Naive thymus-derived CD4-positive, alpha-beta T cell (primary cell): ENCODE results near the gene ITPR1. TPM values are rescaled to one million over a fixed set of nuclear protein-coding genes. Genes with fewer than 3 reads are reported as not detected.

Source experiments
- ATAC-seq: fragments of 150-1000 bp; cut with Tn5 transposase; 2 replicates; pipeline ENCODE4 v1.10.0; 2021; ENCODE audit warnings: mild to moderate bottlenecking, moderate library complexity
- CTCF ChIA-PET: fragments of 350-600 bp; sonication (Branson Sonifier 250); formaldehyde crosslinking; loops from one replicate; lab custom pipeline; 2021; ENCODE audit warnings: antibody characterized with exemption; lab: Charles Lee
- POLR2A ChIA-PET: fragments of 350-600 bp; sonication (Branson Sonifier 250); formaldehyde crosslinking; loops from one replicate; lab custom pipeline; 2021; ENCODE audit warnings: antibody characterized with exemption, inconsistent platforms; lab: Charles Lee
- DNase-seq, 9 donors: peaks; one replicate each; pipeline versions ENCODE4 v3.0.0 to v3.0.0-alpha.2; 2020 to 2022; ENCODE audit warnings: mixed read lengths in 1 of 9
- H3K27ac ChIP-seq: one replicate; pipeline ENCODE4 v1.7.0; 2013; ENCODE audit warnings: mild to moderate bottlenecking, low read depth, low read length, moderate library complexity
- H3K27me3 ChIP-seq, 2 donors: one replicate each; pipeline ENCODE4 v1.7.0; 2013; ENCODE audit warnings: low read length in 2 of 2, mild to moderate bottlenecking in 2 of 2, moderate library complexity in 2 of 2; ENCODE audit not compliant: control insufficient read depth in 2 of 2, insufficient read depth in 2 of 2
- H3K36me3 ChIP-seq, 3 experiments: 1 replicate in 2 of 3; 2 replicates in 1 of 3; pipeline ENCODE4 v1.7.0; 2013; ENCODE audit warnings: low read length in 3 of 3, mild to moderate bottlenecking in 3 of 3, moderate library complexity in 1 of 3; ENCODE audit not compliant: insufficient read depth in 3 of 3, control insufficient read depth in 2 of 3
- H3K4me1 ChIP-seq, 2 donors: one replicate each; pipeline ENCODE4 v1.7.0; 2013; ENCODE audit warnings: low read length in 2 of 2, mild to moderate bottlenecking in 2 of 2, moderate library complexity in 1 of 2; ENCODE audit not compliant: control insufficient read depth in 2 of 2, insufficient read depth in 2 of 2
- H3K4me3 ChIP-seq: 2 replicates; pipeline ENCODE4 v1.7.0; 2013; ENCODE audit warnings: mild to moderate bottlenecking, low read length
- H3K9me3 ChIP-seq, 3 experiments: 1 replicate in 2 of 3; 2 replicates in 1 of 3; pipeline ENCODE4 v1.7.0; 2013; ENCODE audit warnings: low read length in 3 of 3; ENCODE audit not compliant: control insufficient read depth in 2 of 3
- H3K27ac Mint-ChIP-seq, 9 donors: one replicate each; pipeline ENCODE4 v1.8.0; 2020 to 2022; ENCODE audit warnings: mixed read lengths in 9 of 9, mild to moderate bottlenecking in 8 of 9, moderate library complexity in 5 of 9, inconsistent platforms in 2 of 9
- H3K27me3 Mint-ChIP-seq, 5 donors: one replicate each; pipeline ENCODE4 v1.8.0; 2021 to 2022; ENCODE audit warnings: mixed read lengths in 5 of 5, mild to moderate bottlenecking in 1 of 5
- H3K36me3 Mint-ChIP-seq, 5 donors: one replicate each; pipeline ENCODE4 v1.8.0; 2020 to 2022; ENCODE audit warnings: mixed read lengths in 5 of 5, mild to moderate bottlenecking in 3 of 5, inconsistent platforms in 1 of 5
- H3K4me1 Mint-ChIP-seq, 7 donors: one replicate each; pipeline ENCODE4 v1.8.0; 2020 to 2022; ENCODE audit warnings: mixed read lengths in 7 of 7, mild to moderate bottlenecking in 3 of 7, inconsistent platforms in 1 of 7
- H3K4me3 Mint-ChIP-seq, 10 donors: one replicate each; pipeline ENCODE4 v1.8.0; 2020 to 2022; ENCODE audit warnings: mild to moderate bottlenecking in 10 of 10, mixed read lengths in 10 of 10, moderate library complexity in 6 of 10, inconsistent platforms in 2 of 10
- H3K9me3 Mint-ChIP-seq, 11 donors: one replicate each; pipeline ENCODE4 v1.8.0; 2020 to 2022; ENCODE audit warnings: mixed read lengths in 11 of 11, mild to moderate bottlenecking in 4 of 11, inconsistent platforms in 1 of 11, moderate library complexity in 1 of 11
- intact Hi-C, 2 donors: fragments of 100-400 bp; cut with micrococcal nuclease; formaldehyde crosslinking; loops; one replicate each; pipeline ENCODE4 v1.15.1; 2023
- polyA plus RNA-seq, 2 donors: library from polyadenylated mRNA; unstranded; fragments of 300-500 nt; fragmentation: Illumina TruSeq; gene quantifications; one replicate each; pipeline ENCODE4 v1.2.3, GENCODE V29; 2021
- total RNA-seq, 6 experiments: library from RNA in 5 of 6; stranded (reverse) in 5 of 6; gene quantifications; 1 replicate in 5 of 6; 2 replicates in 1 of 6; pipeline ENCODE4 v1.2.3 and lab custom pipeline; 2021 to 2026

The ITPR1 gene
- total and polyA plus RNA-seq, 7 experiments from 2014 or later: 15.1 to 118 (median 83.8) TPM

DNA sequence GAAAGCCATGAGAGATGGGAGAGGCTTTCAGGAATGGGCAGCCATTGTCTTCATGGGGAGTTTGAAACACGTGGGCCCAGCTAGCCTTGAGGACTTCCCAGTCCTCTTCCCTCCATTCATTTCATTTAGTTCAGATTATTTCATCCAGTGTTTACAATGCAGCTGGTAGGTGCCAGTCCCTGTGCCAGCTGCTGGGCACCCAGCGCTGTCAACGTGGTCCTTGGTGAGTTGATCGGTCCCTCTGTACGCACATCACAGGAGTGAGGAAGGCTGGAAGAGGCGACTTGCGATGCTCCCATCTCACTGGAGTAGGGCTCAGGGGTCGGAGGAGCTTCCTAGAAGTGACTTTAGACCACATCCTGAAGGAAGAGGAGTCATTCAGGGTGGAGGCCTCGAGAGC lies 279.7 kb downstream of the ITPR1 start:
- peaks cover 0 to 53% (median 0%) of the 10 kb centered on the region in 3 experiments for H3K36me3 ChIP-seq
- H3K4me1 ChIP-seq: no peaks in the 10 kb centered on the region
- H3K9me3 ChIP-seq: no peaks in the 10 kb centered on the region
- DNase-seq (no peak), ATAC-seq (no peak)
- Mint-ChIP-seq H3K27ac (peak overlapping the region in 3 of 9 donors; percentile 57 to 70 (median 59)), H3K4me3 (peak overlapping the region in 1 of 10 donors; percentile 46), H3K4me1 (peaks cover 0 to 76% (median 4%) of the 10 kb centered on the region in 7 donors), H3K27me3 (no peaks in the 10 kb centered on the region), H3K9me3 (peaks cover 0 to 6% (median 0%) of the 10 kb centered on the region in 11 donors), H3K36me3 (peaks cover 5 to 59% (median 37%) of the 10 kb centered on the region in 5 donors)
- ChIA-PET POLR2A (no interaction called here), CTCF (no interaction called here)
- no peak overlapping the region for H3K4me3 ChIP-seq
- no peak overlapping the region for H3K27ac ChIP-seq
- intact Hi-C loops: no loop called here
- no peaks in the 10 kb centered on the region for H3K27me3 ChIP-seq

DNA sequence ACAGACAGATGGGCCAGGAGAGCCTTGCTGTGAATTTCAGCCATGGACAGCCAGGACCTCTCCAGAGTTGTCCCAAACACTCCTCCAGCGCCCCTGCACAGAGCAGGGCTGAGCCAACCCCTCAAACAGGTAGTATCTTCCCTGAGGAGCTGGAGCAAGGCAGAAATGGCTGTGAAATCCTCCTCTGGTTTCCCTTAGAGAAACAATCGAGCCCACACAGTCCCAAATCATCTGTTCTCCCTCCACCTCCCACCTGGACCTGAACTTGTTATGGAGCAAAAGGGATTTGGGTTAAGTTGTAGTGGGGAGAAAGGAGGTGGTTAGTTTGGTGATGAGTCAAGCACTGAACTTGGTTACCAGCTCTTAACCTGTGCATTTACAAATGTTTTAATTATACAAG lies 280.4 kb downstream of the ITPR1 start:
- H3K4me1 ChIP-seq: no peaks in the 10 kb centered on the region
- H3K27ac ChIP-seq: no peak overlapping the region
- H3K27me3 ChIP-seq: no peaks in the 10 kb centered on the region
- Mint-ChIP-seq H3K27ac (peak overlapping the region in 1 of 9 donors; percentile 70), H3K36me3 (peaks cover 5 to 57% (median 35%) of the 10 kb centered on the region in 5 donors), H3K27me3 (no peaks in the 10 kb centered on the region), H3K4me3 (peak overlapping the region in 1 of 10 donors; percentile 46), H3K4me1 (peaks cover 0 to 79% (median 4%) of the 10 kb centered on the region in 7 donors), H3K9me3 (peaks cover 0 to 6% (median 0%) of the 10 kb centered on the region in 11 donors)
- H3K36me3 ChIP-seq: peaks cover 0 to 48% (median 0%) of the 10 kb centered on the region in 3 experiments
- no peak overlapping the region for H3K4me3 ChIP-seq
- H3K9me3 ChIP-seq: no peaks in the 10 kb centered on the region
- DNase-seq (no peak), ATAC-seq (no peak)
- ChIA-PET CTCF (no interaction called here), POLR2A (no interaction called here)
- intact Hi-C loops: no loop called here

DNA sequence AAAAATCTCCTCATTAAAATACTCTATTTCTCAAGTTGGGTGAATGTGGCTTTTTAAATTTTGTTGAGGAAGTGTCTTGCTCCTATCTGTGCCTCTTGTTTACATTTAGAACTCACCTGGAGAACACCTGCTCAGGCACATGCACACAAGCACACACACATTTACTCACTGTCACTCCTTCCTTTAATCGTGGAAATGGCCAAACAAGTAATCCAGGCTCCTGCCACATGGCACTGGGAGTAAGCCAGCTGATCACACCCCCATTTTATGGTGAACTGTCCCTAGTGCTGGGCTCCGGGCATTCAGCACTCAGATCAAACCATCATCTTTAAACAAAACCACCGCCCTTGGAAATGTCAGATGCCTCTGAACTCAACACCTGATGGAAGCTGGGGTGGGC lies 281.4 kb downstream of the ITPR1 start:
- POLR2A ChIA-PET: no interaction called here
- no peak for ATAC-seq
- H3K27me3 ChIP-seq: no peaks in the 10 kb centered on the region
- intact Hi-C loops: no loop called here
- H3K27ac Mint-ChIP-seq: peak overlapping the region in 1 of 9 donors; percentile 43
- no peak overlapping the region for H3K4me3 Mint-ChIP-seq
- H3K9me3 Mint-ChIP-seq: peaks cover 0 to 6% (median 0%) of the 10 kb centered on the region in 11 donors
- peaks cover 0 to 53% (median 0%) of the 10 kb centered on the region in 3 experiments for H3K36me3 ChIP-seq
- no peak overlapping the region for H3K4me3 ChIP-seq
- H3K27me3 Mint-ChIP-seq: no peaks in the 10 kb centered on the region
- H3K4me1 ChIP-seq: no peaks in the 10 kb centered on the region
- H3K9me3 ChIP-seq: no peaks in the 10 kb centered on the region
- no peak for DNase-seq
- CTCF ChIA-PET: no interaction called here
- no peak overlapping the region for H3K27ac ChIP-seq
- peaks cover 0 to 84% (median 4%) of the 10 kb centered on the region in 7 donors for H3K4me1 Mint-ChIP-seq
- H3K36me3 Mint-ChIP-seq: peaks cover 5 to 61% (median 38%) of the 10 kb centered on the region in 5 donors

DNA sequence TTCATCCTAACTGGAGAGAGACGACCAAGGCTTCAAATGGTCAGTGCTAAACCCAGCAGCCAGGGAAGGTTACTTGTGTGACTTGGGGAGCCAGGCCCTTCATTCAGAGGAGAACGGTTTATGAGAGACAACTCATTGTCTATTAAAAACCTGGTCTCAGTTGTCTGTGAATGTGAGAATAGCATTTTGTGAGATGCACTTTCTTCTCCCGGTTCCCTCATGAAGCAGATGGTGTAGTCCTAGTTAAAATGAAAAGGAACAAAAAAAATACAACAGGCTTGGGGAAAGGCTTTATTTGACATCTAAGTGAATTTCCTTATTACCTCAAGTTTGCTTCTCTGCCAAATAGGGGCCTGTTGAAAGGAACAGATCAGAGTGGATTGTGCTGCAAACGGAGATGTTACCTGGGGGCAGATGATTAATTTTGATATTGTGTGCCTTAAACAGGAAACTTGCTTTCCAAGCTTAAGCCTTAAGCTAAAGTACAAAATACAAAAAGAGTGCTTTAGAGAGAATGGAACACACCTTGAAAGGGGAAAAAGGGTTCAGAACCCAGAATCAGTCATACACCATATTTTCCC lies 283.3 kb downstream of the ITPR1 start:
- Histone ChIP-seq H3K27me3 (no peaks in the 10 kb centered on the region), H3K27ac (no peak overlapping the region), H3K4me1 (no peaks in the 10 kb centered on the region), H3K36me3 (peaks cover 0 to 38% (median 0%) of the 10 kb centered on the region in 3 experiments), H3K4me3 (no peak overlapping the region), H3K9me3 (no peaks in the 10 kb centered on the region)
- intact Hi-C loops: loop anchor here in 1 of 2 donors (2.0 kb wide), 1 partner anchor 36 kb away; no protein-coding TSS in a partner anchor
- H3K9me3 Mint-ChIP-seq: peaks cover 0 to 6% (median 0%) of the 10 kb centered on the region in 11 donors
- peak overlapping the region in 1 of 10 donors; percentile 87 for H3K4me3 Mint-ChIP-seq
- H3K27ac Mint-ChIP-seq: peak overlapping the region in 5 of 9 donors; percentile 11 to 98 (median 41)
- DNase-seq: no peak
- no peak for ATAC-seq
- POLR2A ChIA-PET: no interaction called here
- no peaks in the 10 kb centered on the region for H3K27me3 Mint-ChIP-seq
- peaks cover 10 to 65% (median 45%) of the 10 kb centered on the region in 5 donors for H3K36me3 Mint-ChIP-seq
- H3K4me1 Mint-ChIP-seq: peaks cover 0 to 73% (median 4%) of the 10 kb centered on the region in 7 donors
- CTCF ChIA-PET: interaction anchor here (0.5 kb wide), 1 partner anchor 283 kb away, joined by 8 read pairs; no protein-coding TSS in a partner anchor

DNA sequence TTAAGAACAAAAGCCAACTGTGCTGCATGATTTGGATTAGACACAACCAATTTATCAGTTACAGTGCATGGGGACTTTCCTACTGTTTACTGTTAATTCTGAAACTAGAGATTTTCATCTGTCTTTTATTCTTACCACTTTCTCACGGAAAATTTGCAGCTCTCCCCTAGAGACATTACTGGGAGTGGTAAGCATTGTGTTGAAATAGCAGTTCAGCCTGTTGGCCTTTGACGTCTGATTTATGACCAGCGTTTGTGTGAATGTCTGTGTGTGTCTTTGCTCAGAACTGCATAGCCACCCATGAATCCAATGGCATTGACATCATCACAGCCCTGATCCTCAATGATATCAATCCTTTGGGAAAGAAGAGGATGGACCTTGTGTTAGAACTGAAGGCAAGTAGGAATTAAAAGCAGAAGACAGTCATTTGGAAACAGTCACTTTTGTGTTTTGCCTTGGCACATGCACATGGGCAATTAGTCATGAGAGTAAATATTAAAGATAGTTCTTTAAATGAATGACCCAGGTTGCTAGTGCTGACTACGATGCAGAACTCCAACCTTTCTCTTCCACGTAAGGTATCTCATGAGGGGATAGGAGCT lies 283.9 kb downstream of the ITPR1 start:
- Mint-ChIP-seq H3K4me1 (peaks cover 0 to 68% (median 4%) of the 10 kb centered on the region in 7 donors), H3K9me3 (peaks cover 0 to 6% (median 0%) of the 10 kb centered on the region in 11 donors), H3K36me3 (peaks cover 10 to 68% (median 46%) of the 10 kb centered on the region in 5 donors), H3K27me3 (no peaks in the 10 kb centered on the region), H3K4me3 (peak overlapping the region in 1 of 10 donors; percentile 87), H3K27ac (peak overlapping the region in 3 of 9 donors; percentile 11 to 98 (median 11))
- intact Hi-C loops: loop anchor here in 1 of 2 donors (1.0 to 2.0 kb wide), 3 partner anchors 36 to 200 kb away; no protein-coding TSS in a partner anchor
- no peak overlapping the region for H3K27ac ChIP-seq
- no peaks in the 10 kb centered on the region for H3K9me3 ChIP-seq
- CTCF ChIA-PET: interaction anchor here (0.5 kb wide), 1 partner anchor 283 kb away, joined by 8 read pairs; no protein-coding TSS in a partner anchor
- POLR2A ChIA-PET: no interaction called here
- no peaks in the 10 kb centered on the region for H3K27me3 ChIP-seq
- no peak for ATAC-seq
- no peak for DNase-seq
- peaks cover 0 to 39% (median 0%) of the 10 kb centered on the region in 3 experiments for H3K36me3 ChIP-seq
- H3K4me1 ChIP-seq: no peaks in the 10 kb centered on the region
- H3K4me3 ChIP-seq: no peak overlapping the region

DNA sequence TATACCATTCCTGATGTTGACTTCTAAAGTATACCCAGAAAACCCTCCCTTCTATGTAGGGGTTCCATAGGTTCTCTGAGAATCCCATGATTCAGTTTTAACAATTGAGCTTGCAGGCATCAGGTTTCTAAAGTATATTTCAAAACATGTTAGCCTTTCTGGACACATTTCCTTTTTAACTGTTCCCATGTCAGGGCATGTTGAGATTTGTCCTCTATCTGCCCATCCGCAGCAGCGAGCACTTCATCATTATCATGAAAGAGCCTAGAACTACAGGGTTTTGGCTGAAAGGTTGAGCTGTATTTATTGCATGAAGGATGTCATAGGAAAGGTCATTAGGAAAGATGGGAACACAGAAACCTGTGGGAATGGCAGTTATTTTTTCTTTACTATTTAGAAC lies 285.0 kb downstream of the ITPR1 start:
- Histone ChIP-seq H3K27ac (no peak overlapping the region), H3K36me3 (peaks cover 0 to 45% (median 0%) of the 10 kb centered on the region in 3 experiments), H3K9me3 (no peaks in the 10 kb centered on the region), H3K27me3 (no peaks in the 10 kb centered on the region), H3K4me3 (no peak overlapping the region), H3K4me1 (no peaks in the 10 kb centered on the region)
- ChIA-PET POLR2A (no interaction called here), CTCF (no interaction called here)
- H3K4me1 Mint-ChIP-seq: peaks cover 0 to 60% (median 4%) of the 10 kb centered on the region in 7 donors
- no peak for DNase-seq
- no peak for ATAC-seq
- no peaks in the 10 kb centered on the region for H3K27me3 Mint-ChIP-seq
- intact Hi-C loops: no loop called here
- H3K9me3 Mint-ChIP-seq: peaks cover 0 to 6% (median 0%) of the 10 kb centered on the region in 11 donors
- H3K36me3 Mint-ChIP-seq: peaks cover 5 to 71% (median 51%) of the 10 kb centered on the region in 5 donors
- peak overlapping the region in 1 of 9 donors; percentile 98 for H3K27ac Mint-ChIP-seq
- H3K4me3 Mint-ChIP-seq: no peak overlapping the region
